Measurements from ENCODE around the gene RIC3.

RIC3 gene

GRCh38 chr11:8067567-8067928, 101.3 kb downstream of the RIC3 start:
- DNase-seq (ENCODE audit: low read depth in 2 of 2) = no peak

GRCh38 chr11:8066911-8067455, 101.8 kb downstream of the RIC3 start:
- DNase-seq (ENCODE audit: low read depth in 2 of 2) = no peak

DNA sequence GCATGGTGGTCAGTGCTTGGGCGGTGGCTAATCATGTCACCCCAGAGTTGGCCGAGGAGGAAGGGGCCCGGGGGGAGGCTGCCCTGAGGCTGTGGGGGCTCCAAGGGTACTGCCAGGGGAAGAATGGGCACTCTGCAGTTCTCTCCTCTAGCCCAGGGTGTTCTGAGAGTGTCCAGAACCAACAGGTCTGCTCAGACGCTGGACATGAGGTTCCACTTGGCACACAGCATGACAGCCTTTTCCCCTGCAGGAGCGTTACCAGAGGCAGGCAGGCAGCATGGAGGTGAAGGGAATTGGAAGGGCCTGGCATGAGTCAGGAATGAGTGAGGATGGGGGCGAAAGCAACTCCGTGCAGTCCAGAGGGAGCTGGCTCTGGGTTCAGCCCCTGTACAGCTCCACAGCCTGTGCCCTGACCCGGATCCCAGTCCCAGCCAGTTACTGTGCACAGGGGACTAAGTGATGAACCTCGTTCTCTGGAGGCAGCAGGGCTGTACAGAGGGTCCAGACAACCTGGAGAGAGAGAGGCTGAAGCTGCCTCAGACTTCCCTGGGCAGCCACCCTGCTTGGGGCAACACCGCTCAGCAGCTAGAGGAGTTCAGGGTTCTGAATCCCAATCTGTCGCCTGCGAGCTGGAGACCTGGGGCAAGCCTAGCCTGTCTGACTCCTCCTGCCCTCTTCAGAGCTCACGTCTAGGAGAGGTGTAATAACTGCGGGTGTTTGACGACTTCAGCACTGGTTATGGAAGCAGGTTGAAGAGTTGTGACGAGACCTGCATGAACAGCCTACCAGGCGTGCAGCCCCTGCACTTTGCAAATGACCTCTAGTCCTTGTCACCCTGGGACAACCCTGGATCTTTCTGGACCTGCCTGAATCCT, 102.6 kb downstream of the RIC3 start:
- no peak for DNase-seq (ENCODE audit: low read depth in 2 of 2)

GRCh38 chr11:8065031-8065430, 103.8 kb downstream of the RIC3 start:
- DNase-seq (ENCODE audit: low read depth in 2 of 2) = no peak

DNA sequence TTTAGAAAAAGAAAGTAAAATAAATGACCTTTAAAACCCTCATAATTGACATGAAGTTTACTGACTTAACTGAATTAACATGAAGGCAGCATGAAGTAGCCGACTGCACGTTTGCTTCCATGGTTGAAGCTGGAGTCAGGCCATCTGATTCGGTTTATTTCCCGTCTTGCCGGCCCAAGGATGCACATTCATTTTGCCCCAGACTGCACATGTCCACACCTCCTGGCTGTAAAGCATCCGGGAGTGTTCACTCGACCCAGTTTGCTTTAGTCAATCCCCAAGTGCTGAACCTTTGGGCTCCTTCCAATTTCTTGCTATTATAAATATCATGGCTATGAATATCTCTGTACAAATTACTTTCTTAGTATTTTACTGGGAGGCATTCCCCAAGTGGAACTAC, 105.5 kb downstream of the RIC3 start:
- DNase-seq (ENCODE audit: low read depth in 2 of 2) = no peak

DNA sequence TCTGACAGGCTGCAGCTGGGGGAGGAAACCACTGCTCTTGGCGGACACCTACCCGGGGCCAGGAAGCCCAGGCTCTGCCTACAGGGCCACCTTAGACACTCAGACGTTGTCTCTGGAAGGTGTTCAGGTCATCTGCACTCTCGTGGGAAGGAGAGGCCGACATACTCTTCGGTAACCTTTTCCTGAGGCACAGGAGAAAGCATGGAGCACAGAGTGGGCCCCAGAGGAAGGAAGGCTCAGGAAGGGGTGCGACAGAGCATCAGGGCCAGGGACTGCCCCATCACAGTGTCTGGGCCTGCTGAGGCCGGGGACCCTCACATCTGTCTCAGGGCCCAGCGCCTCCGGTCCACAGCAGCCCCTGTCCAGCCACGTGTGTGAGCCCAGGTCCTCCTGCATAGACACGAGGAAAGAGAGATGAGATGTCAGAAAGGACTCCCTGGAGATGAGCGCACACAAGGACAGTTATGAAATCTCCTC, 106.0 kb downstream of the RIC3 start:
- DNase-seq (ENCODE audit: low read depth in 2 of 2) = no peak

GRCh38 chr11:8061555-8062428, 107.0 kb downstream of the RIC3 start:
- DNase-seq (ENCODE audit: low read depth in 2 of 2) = no peak

- no peak for DNase-seq (ENCODE audit: low read depth in 2 of 2)
Measured at GRCh38 chr11:8060801-8061554, 107.8 kb downstream of the RIC3 start.

DNA sequence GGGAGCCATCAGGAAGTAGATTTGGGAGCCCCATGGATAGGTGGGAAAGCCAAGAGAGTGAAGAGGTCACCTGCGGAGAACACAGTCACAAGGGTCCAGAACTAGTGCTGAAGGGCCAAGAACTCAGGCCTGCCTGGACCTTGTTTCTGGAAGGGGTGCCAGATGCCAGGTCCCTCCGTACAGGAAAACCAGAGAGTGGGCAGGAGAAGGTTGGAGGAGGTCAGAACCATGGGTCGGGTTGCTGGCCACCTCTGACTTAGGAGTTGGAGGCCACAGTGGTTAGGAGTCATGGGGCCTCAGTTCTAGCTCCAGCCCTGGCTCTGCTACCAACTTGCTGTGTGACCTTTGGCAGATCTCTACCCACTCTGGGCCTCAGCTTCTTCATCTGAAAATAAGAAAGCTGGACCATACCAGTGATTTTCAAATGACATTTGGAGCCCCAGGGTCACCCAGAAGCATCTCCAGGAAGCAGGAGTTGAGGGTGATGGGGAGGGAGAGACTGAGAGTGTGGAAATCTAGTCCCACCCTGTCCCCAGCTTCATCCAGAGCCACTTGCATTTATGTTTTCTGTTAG, 108.6 kb downstream of the RIC3 start:
- no peak for DNase-seq (ENCODE audit: low read depth in 2 of 2)

DNA sequence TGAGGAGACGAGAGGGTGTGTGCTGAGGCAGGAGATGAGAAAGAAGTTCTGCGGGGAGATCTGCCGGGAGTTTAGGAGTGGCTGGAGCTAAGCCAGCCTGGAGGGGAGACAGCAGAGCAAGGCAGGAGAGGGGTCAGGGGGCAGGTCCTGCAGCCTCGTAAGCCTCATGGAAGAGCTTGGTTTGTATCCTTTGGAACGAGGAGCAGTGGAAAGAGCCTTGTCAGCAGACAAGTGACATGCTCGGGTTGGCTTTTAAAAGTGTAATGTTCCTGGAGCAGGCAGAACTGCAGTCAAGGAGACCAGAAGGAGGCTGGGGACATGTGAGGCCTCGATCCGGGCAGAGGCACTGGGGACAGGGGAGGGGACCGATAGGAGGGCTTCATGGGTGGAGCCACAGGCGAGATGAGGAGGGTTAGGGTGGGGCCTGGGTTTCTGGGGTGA, 109.2 kb downstream of the RIC3 start:
- no peak for DNase-seq (ENCODE audit: low read depth in 2 of 2)

DNA sequence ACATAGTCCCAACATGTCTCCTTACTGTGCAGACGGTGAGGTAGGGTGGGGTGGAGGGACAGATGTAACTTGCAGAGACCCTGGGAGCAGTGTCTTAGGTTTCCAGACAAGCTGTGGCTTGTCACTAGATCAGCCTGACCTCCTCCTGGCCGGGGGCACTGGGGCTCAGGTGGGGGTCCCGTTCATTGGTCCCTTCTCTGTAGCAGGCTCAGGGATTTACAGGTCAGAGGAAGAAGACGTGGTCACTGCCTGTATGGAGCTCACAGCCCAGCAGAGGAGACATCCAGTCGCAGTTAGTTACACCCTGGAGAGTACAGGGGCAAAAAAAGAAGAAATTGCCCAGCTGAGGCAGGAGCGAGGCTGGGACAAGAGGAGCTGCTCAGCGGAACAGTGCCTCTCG, 109.8 kb downstream of the RIC3 start:
- no peak for DNase-seq (ENCODE audit: low read depth in 2 of 2)

- no peak for DNase-seq (ENCODE audit: low read depth in 2 of 2)
Measured at GRCh38 chr11:8058216-8058615, 110.6 kb downstream of the RIC3 start.

GRCh38 chr11:8056810-8057463, 111.9 kb downstream of the RIC3 start:
- no peak for DNase-seq (ENCODE audit: low read depth in 2 of 2)
